ENCODE data around the gene ANKRD45.

DNA sequence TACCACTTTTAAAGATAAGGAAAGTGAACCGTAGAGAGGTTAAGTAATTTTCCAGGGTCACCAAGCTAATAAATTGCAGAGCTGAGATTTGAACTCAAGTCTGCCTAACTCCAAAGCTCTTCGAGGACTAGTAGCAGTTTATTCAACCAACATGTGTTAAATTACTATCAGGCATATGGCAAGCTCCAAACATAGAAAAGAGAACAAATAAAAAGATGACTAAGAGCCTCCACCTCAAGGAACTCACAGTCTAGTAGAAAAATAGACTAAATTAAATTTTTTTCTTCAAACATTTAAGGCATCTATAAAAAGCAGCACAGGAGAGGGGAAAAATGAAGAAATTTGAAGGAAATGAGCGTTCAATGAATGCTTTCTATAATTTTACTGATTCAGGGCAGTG lies 89.0 kb downstream of the ANKRD45 start:
- TF ChIP-seq GATA2 (IDR thresholded peaks at IDR 0.05; ENCODE audit: low read depth, low read length) (no peak), GATA3 (IDR thresholded peaks at IDR 0.05; ENCODE audit: low read depth, low read length) (no peak)

Data from SH-SY5Y (cell line).